K562 (cell line): ENCODE results near the gene ZGLP1. TPM values are rescaled to one million over a fixed set of nuclear protein-coding genes. Genes with fewer than 3 reads are reported as not detected.
A peak's percentile ranks its signal among the peaks of the same experiment; 100 is the strongest.

ENCODE experiments used
- CREB3L1 ChIP-seq: fragments of 450-650 bp; IDR thresholded peaks from 2 replicates; pipeline ENCODE4 v1.6.1; 2014; ENCODE audit warnings: low read depth, mild to moderate bottlenecking, moderate library complexity, borderline replicate concordance
- DACH1 ChIP-seq: fragments of 450-650 bp; IDR thresholded peaks from 2 replicates; pipeline ENCODE4 v1.6.1; 2018; ENCODE audit not compliant: partially characterized antibody
- ETS1 ChIP-seq: conservative IDR thresholded peaks from 2 replicates; pipeline ENCODE4 v1.6.1; 2011; ENCODE audit warnings: low read depth, mild to moderate bottlenecking, low read length; ENCODE audit not compliant: control insufficient read depth
- FUS ChIP-seq: fragments of 200-400 bp; formaldehyde crosslinking; optimal IDR thresholded peaks from 2 replicates; pipeline ENCODE3; 2017; ENCODE audit warnings: low read depth, low read length
- ILF3 ChIP-seq: fragments of 450-650 bp; IDR thresholded peaks from 2 replicates; pipeline ENCODE4 v1.6.1; 2018; ENCODE audit warnings: antibody characterized with exemption, mild to moderate bottlenecking, moderate library complexity, borderline replicate concordance
- KDM2B ChIP-seq: fragments of 250-450 bp; sonication (Bioruptor Pico); IDR thresholded peaks from 2 replicates; pipeline ENCODE4 v1.8.0; 2021; ENCODE audit warnings: mild to moderate bottlenecking, moderate library complexity
- MCM2 ChIP-seq: fragments of 450-650 bp; IDR thresholded peaks from 2 replicates; pipeline ENCODE4 v1.6.1; 2017; ENCODE audit warnings: low read depth, mild to moderate bottlenecking
- MLLT1 ChIP-seq, 2 experiments: fragments of 450-650 bp; IDR thresholded peaks; 2 replicates each; pipeline ENCODE4 v1.6.1; 2016
- MTA3 ChIP-seq: fragments of 450-650 bp; formaldehyde crosslinking; IDR thresholded peaks from 2 replicates; pipeline ENCODE4 v1.6.1; 2017; ENCODE audit warnings: mild to moderate bottlenecking, borderline replicate concordance
- MYC ChIP-seq, 2 experiments: fragments of 250-450 bp in 1 of 2; sonication (Bioruptor Pico) in 1 of 2; IDR thresholded peaks; 2 replicates each; pipeline versions ENCODE4 v1.5.1 to v1.6.1; 2012 to 2021; ENCODE audit warnings: low read depth in 2 of 2, borderline replicate concordance in 1 of 2, improper control_type of control experiment in 1 of 2, low read length in 1 of 2, mild to moderate bottlenecking in 1 of 2, moderate library complexity in 1 of 2
- NFXL1 ChIP-seq: fragments of 450-650 bp; formaldehyde crosslinking; IDR thresholded peaks from 2 replicates; pipeline ENCODE4 v1.4.0; 2021; ENCODE audit warnings: mild to moderate bottlenecking
- OTX1 ChIP-seq: fragments of 450-650 bp; formaldehyde crosslinking; IDR thresholded peaks from 2 replicates; pipeline ENCODE4 v1.4.0; 2022; ENCODE audit warnings: mild to moderate bottlenecking
- RFX1 ChIP-seq: fragments of 450-650 bp; IDR thresholded peaks from 2 replicates; pipeline ENCODE4 v1.6.1; 2016; ENCODE audit warnings: mild to moderate bottlenecking, moderate library complexity
- SOX6 ChIP-seq: fragments of 450-650 bp; IDR thresholded peaks from 2 replicates; pipeline ENCODE4 v1.6.1; 2014; ENCODE audit warnings: mild to moderate bottlenecking
- SUPT5H ChIP-seq: fragments of 450-650 bp; IDR thresholded peaks from 2 replicates; pipeline ENCODE4 v1.6.1; 2016
- TAF1 ChIP-seq: IDR thresholded peaks from 2 replicates; pipeline ENCODE4 v1.6.1; 2011; ENCODE audit warnings: mild to moderate bottlenecking, low read length, moderate library complexity; ENCODE audit not compliant: insufficient read depth, control insufficient read depth, severe bottlenecking; ENCODE audit errors: extremely low read depth
- TCF3 ChIP-seq: sonication (generic); formaldehyde crosslinking; IDR thresholded peaks from 2 replicates; pipeline ENCODE4 v1.4.0; 2020; ENCODE audit warnings: mild to moderate bottlenecking, missing genetic modification reagents
- TSC22D4 ChIP-seq: fragments of 450-650 bp; IDR thresholded peaks from 2 replicates; pipeline ENCODE4 v1.6.1; 2016; ENCODE audit warnings: missing genetic modification characterization, missing biosample characterization, control low read depth
- ZNF121 ChIP-seq: sonication (generic); formaldehyde crosslinking; conservative IDR thresholded peaks from 2 replicates; pipeline ENCODE4 v1.8.0; 2022; ENCODE audit warnings: missing genetic modification reagents
- ZNF134 ChIP-seq: fragments of 250-450 bp; sonication (Bioruptor Pico); conservative IDR thresholded peaks from 2 replicates; pipeline ENCODE4 v1.4.0; 2020
- ZNF184 ChIP-seq: sonication (generic); formaldehyde crosslinking; IDR thresholded peaks from 2 replicates; pipeline ENCODE4 v1.5.0; 2020; ENCODE audit warnings: missing genetic modification reagents
- ZNF3 ChIP-seq: fragments of 250-450 bp; sonication (Bioruptor Pico); IDR thresholded peaks from 2 replicates; pipeline ENCODE4 v1.5.0; 2021; ENCODE audit warnings: mild to moderate bottlenecking, moderate library complexity
- ZNF655 ChIP-seq: fragments of 250-450 bp; sonication (Bioruptor Pico); IDR thresholded peaks from 2 replicates; pipeline ENCODE4 v1.5.0; 2021
- ZNF696 ChIP-seq: fragments of 250-450 bp; sonication (Bioruptor Pico); conservative IDR thresholded peaks from 2 replicates; pipeline ENCODE4 v1.4.0; 2020; ENCODE audit warnings: mild to moderate bottlenecking, moderate library complexity
- polyA plus RNA-seq, 8 experiments: library from polyadenylated mRNA; depleted of rRNA in 4 of 8; stranded (reverse) in 5 of 8; unstranded in 3 of 8; fragments of >200 nt; fragmentation: Nextera tagmentation in 2 of 8; fragmentation: Illumina TruSeq in 1 of 8; extraction: Ambion mirVana in 2 of 8; extraction: Trizol in 1 of 8; gene quantifications; 2 replicates each; pipeline versions ENCODE4 v1.2.1 to v1.2.3, GENCODE V29; 2011 to 2014; ENCODE audit warnings: inconsistent platforms in 1 of 8, missing spikeins in 1 of 8
- total RNA-seq, 7 experiments: library from RNA; depleted of rRNA in 6 of 7; stranded (reverse); fragments of >200 nt in 6 of 7; fragmentation: Illumina TruSeq in 2 of 7; extraction: Trizol in 2 of 7; gene quantifications; 2 replicates each; pipeline versions ENCODE4 v1.2.1 to v1.2.3, GENCODE V29; 2011 to 2021; ENCODE audit warnings: low replicate concordance in 1 of 7

The ZGLP1 gene
- total and polyA plus RNA-seq, 9 of the 15 experiments (the other 6 are each of a cell fraction or from before 2014, with no cell fraction given): 0.24 to 4.5 (median 2.2) TPM

- TF ChIP-seq FUS: no peak
- peak in 1 of 2 experiments; percentile 81; a peak in 2 of 4 replicates for TF ChIP-seq MLLT1 (IDR thresholded peaks at IDR 0.05)
- no peak for TF ChIP-seq ZNF134 (CRISPR knock-in tag)
- no peak for TF ChIP-seq ZNF184 (CRISPR knock-in tag)
- TF ChIP-seq MYC (IDR thresholded peaks at IDR 0.05; ENCODE audit: low read depth, low read length): peak; percentile 59
- peak; percentile 70; the same call in 1 of the 2 replicates for TF ChIP-seq MYC (CRISPR knock-in tag; IDR thresholded peaks at IDR 0.05; ENCODE audit: borderline replicate concordance, low read depth)
- no peak for TF ChIP-seq OTX1 (CRISPR knock-in tag)
- no peak for TF ChIP-seq ILF3
- TF ChIP-seq TSC22D4 (tag): no peak
- TF ChIP-seq SOX6: peak; percentile 47; the same call in 1 of the 2 replicates
- peak; percentile 25; the same call in 1 of the 2 replicates for TF ChIP-seq TCF3
- no peak for TF ChIP-seq NFXL1 (CRISPR knock-in tag)
- TF ChIP-seq MCM2: no peak
- TF ChIP-seq ZNF696 (CRISPR knock-in tag): no peak
- peak; percentile 71 for TF ChIP-seq MTA3
- TF ChIP-seq CREB3L1: no peak
- peak; percentile 66; the same call in 1 of the 2 replicates for TF ChIP-seq ETS1
- peak; percentile 74 for TF ChIP-seq DACH1
- no peak for TF ChIP-seq RFX1
- peak; percentile 62 for TF ChIP-seq SUPT5H
- TF ChIP-seq TAF1: peak; percentile 38
- peak; percentile 87; the same call in 1 of the 2 replicates for TF ChIP-seq KDM2B (CRISPR knock-in tag)
- TF ChIP-seq ZNF655 (CRISPR knock-in tag): no peak
- no peak for TF ChIP-seq ZNF3 (CRISPR knock-in tag)
- no peak for TF ChIP-seq ZNF121 (CRISPR knock-in tag)
Observed at GRCh38 chr19:10286803-10287737, 22.5 kb downstream of the ZGLP1 start, which contains the start of gene ICAM4 (continued).
